SU-DHL-6 (cell line): ENCODE results near the gene EPO.
"Not testable (repeated sequence)": the region's sequence is repeated elsewhere in the genome, so short reads cannot be mapped to it uniquely, and the experiment has no call there.

Source experiments
- H2AFZ ChIP-seq: fragments of 200-600 bp; sonication (generic); 2 replicates; pipeline ENCODE4 v1.6.1; 2014; ENCODE audit warnings: low read depth, mild to moderate bottlenecking, moderate library complexity, mixed read lengths, antibody characterized with exemption, low read length; ENCODE audit not compliant: severe bottlenecking
- H3F3A ChIP-seq: fragments of 200-600 bp; shearing (Covaris generic); 2 replicates; pipeline ENCODE4 v1.6.0; 2016; ENCODE audit warnings: antibody characterized with exemption, mild to moderate bottlenecking; ENCODE audit not compliant: insufficient read depth
- H3K27ac ChIP-seq: fragments of 200-600 bp; sonication (generic); 2 replicates; pipeline ENCODE4 v1.5.1; 2016; ENCODE audit warnings: low read depth, mild to moderate bottlenecking, low read length, moderate library complexity, mixed read lengths
- H3K27me3 ChIP-seq: fragments of 200-600 bp; sonication (generic), shearing (Covaris generic); 2 replicates; pipeline ENCODE4 v1.6.0; 2014; ENCODE audit warnings: mild to moderate bottlenecking, low read length
- H3K36me3 ChIP-seq: fragments of 200-600 bp; sonication (generic); 2 replicates; pipeline ENCODE4 v1.6.1; 2014; ENCODE audit warnings: mild to moderate bottlenecking, low read length, mixed read lengths
- H3K4me2 ChIP-seq: fragments of 300-600, 200-600 bp; shearing (Covaris generic), sonication (generic); 2 replicates; pipeline ENCODE4 v1.6.0; 2014; ENCODE audit warnings: low read length, low read depth, mild to moderate bottlenecking; ENCODE audit not compliant: poor library complexity, severe bottlenecking
- H3K4me3 ChIP-seq: fragments of 200-600 bp; sonication (generic); 2 replicates; pipeline ENCODE4 v1.5.1; 2014; ENCODE audit warnings: antibody characterized with exemption, low read length, mild to moderate bottlenecking, mixed read lengths; ENCODE audit not compliant: insufficient read depth, poor library complexity, severe bottlenecking
- H3K79me2 ChIP-seq: fragments of 200-600 bp; sonication (generic); 2 replicates; pipeline ENCODE4 v1.6.1; 2014; ENCODE audit warnings: mild to moderate bottlenecking, low read length, moderate library complexity; ENCODE audit not compliant: insufficient read depth
- H3K9ac ChIP-seq: fragments of 200-600 bp; sonication (generic); 2 replicates; pipeline ENCODE4 v1.7.0; 2014; ENCODE audit warnings: mild to moderate bottlenecking, low read length
- H3K9me2 ChIP-seq: fragments of 200-600 bp; sonication (generic); replicated peaks from 2 replicates; pipeline ENCODE4 v1.6.1; 2014; ENCODE audit warnings: low read length; ENCODE audit not compliant: insufficient read depth
- H3K9me3 ChIP-seq: fragments of 200-600 bp; sonication (generic); 2 replicates; pipeline ENCODE4 v1.6.1; 2014; ENCODE audit warnings: low read length, mixed read lengths; ENCODE audit not compliant: insufficient read depth
- H4K20me1 ChIP-seq: fragments of 200-600 bp; sonication (generic); 2 replicates; pipeline ENCODE4 v1.6.1; 2014; ENCODE audit warnings: low read depth, mild to moderate bottlenecking, antibody characterized with exemption, low read length, moderate library complexity, mixed read lengths
- EZH2phosphoT487 ChIP-seq: fragments of 200-600 bp; sonication (generic), shearing (Covaris generic); conservative IDR thresholded peaks from 2 replicates; pipeline ENCODE4 v1.6.1; 2018; ENCODE audit warnings: mild to moderate bottlenecking, antibody characterized with exemption, low read length, moderate library complexity, mixed read lengths
- TF ChIP-seq, protein P1 (sequence below): fragments of 200-600 bp; sonication (generic); IDR thresholded peaks from one replicate; pipeline ENCODE4 v1.5.1; 2017; ENCODE audit warnings: antibody characterized with exemption, mild to moderate bottlenecking, low read length, moderate library complexity; ENCODE audit not compliant: insufficient read depth, poor library complexity, severe bottlenecking

The EPO gene

DNA sequence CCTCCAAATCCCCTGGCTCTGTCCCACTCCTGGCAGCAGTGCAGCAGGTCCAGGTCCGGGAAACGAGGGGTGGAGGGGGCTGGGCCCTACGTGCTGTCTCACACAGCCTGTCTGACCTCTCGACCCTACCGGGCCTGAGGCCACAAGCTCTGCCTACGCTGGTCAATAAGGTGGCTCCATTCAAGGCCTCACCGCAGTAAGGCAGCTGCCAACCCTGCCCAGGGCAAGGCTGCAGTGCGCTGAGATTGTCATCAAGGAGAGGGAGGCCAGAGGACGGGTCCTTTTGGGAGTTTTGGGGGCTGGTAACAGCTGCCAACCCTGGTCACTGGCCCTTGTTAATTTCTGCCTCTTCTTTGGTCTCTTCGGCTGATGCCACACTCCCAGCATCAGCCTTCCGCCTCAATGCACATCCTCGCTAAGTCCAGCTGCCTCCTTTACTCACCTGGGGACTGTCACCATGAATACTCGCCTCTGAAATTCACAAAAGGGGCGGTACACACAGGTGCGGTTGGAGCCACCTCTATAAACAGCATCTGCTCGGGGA lies 3.5 kb downstream of the EPO start:
- Histone ChIP-seq H3K4me2 (no peak overlapping the region), H3K9me3 (no peaks in the 10 kb centered on the region), H3K4me3 (no peak overlapping the region), H3K79me2 (no peaks in the 10 kb centered on the region), H3F3A (no peaks in the 10 kb centered on the region), H3K36me3 (no peaks in the 10 kb centered on the region), H4K20me1 (no peaks in the 10 kb centered on the region), H2AFZ (no peak overlapping the region), H3K27me3 (no peaks in the 10 kb centered on the region), H3K27ac (no peak overlapping the region), H3K9me2 (no peaks in the 10 kb centered on the region), H3K9ac (no peak overlapping the region)
- TF ChIP-seq EZH2phosphoT487 = no peak
- TF ChIP-seq, protein P1, sequence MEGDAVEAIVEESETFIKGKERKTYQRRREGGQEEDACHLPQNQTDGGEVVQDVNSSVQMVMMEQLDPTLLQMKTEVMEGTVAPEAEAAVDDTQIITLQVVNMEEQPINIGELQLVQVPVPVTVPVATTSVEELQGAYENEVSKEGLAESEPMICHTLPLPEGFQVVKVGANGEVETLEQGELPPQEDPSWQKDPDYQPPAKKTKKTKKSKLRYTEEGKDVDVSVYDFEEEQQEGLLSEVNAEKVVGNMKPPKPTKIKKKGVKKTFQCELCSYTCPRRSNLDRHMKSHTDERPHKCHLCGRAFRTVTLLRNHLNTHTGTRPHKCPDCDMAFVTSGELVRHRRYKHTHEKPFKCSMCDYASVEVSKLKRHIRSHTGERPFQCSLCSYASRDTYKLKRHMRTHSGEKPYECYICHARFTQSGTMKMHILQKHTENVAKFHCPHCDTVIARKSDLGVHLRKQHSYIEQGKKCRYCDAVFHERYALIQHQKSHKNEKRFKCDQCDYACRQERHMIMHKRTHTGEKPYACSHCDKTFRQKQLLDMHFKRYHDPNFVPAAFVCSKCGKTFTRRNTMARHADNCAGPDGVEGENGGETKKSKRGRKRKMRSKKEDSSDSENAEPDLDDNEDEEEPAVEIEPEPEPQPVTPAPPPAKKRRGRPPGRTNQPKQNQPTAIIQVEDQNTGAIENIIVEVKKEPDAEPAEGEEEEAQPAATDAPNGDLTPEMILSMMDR = no peak

DNA sequence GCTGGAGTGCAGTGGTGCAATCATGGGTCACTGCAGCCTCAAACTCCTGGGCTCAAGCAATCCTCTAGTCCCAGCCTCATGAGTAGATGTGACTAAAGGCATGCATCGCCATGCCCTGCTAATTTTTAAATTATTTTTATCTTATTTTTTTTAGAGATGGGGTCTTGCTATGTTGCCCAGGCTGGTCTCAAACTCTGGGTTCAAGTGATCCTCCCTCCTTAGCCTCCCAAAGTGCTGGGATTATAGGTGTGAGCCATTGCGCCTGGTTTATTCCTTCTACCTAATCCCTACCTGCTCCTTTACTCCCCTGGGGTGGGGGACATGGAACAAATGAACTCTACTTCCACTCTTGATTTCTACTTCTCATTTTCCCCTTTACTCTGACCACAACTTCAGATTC lies 4.1 kb downstream of the EPO start:
- not testable (repeated sequence) for H3K9me2 ChIP-seq, H3K27ac ChIP-seq, H3K27me3 ChIP-seq, H2AFZ ChIP-seq, H3F3A ChIP-seq, H3K9ac ChIP-seq, H4K20me1 ChIP-seq, H3K9me3 ChIP-seq, H3K4me3 ChIP-seq, H3K36me3 ChIP-seq, H3K79me2 ChIP-seq, H3K4me2 ChIP-seq

DNA sequence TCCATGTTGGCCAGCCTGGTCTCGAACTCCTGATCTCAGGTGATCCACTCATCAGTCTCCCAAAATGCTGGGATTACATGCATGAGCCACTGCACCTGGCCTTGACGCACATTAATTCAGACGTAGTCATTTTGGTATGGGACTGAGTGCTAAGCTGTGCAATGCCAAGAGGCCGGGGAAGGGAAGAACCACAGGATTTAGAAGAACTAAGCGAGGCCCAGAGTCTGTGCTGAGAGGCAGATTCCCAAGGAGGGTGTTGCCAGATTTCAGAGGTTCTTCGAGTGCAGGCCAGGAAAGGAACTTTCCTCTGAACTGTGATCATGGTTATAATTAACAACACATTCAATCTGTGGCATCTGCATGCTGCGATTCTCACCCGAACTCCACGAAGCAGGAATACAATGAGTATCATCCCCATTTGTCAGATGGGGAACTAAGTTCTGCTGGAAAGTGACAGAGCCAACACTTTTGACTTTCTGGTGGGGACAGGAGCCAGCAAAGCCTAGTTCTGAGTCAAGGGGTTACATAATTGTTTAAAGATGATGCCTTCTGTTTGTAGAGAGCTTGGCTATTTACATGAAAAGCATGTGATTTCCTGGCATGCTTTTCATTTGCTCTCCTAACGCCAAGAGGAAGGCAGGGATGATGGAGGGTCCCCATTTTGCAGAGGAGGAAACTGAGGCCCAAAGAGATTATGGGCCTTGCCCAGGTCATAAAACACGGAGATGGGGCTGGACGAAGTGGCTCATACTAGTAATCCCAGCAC lies 6.9 kb downstream of the EPO start:
- Histone ChIP-seq H3K27ac (no peak overlapping the region), H3K4me2 (no peak overlapping the region), H3K9me2 (no peaks in the 10 kb centered on the region), H3K36me3 (no peaks in the 10 kb centered on the region), H3K9me3 (no peaks in the 10 kb centered on the region), H3K79me2 (no peaks in the 10 kb centered on the region), H3K9ac (no peak overlapping the region), H2AFZ (no peak overlapping the region), H3K27me3 (no peaks in the 10 kb centered on the region), H3F3A (no peaks in the 10 kb centered on the region), H4K20me1 (no peaks in the 10 kb centered on the region), H3K4me3 (no peak overlapping the region)
- TF ChIP-seq, protein P1 = no peak
- TF ChIP-seq EZH2phosphoT487 = no peak

DNA sequence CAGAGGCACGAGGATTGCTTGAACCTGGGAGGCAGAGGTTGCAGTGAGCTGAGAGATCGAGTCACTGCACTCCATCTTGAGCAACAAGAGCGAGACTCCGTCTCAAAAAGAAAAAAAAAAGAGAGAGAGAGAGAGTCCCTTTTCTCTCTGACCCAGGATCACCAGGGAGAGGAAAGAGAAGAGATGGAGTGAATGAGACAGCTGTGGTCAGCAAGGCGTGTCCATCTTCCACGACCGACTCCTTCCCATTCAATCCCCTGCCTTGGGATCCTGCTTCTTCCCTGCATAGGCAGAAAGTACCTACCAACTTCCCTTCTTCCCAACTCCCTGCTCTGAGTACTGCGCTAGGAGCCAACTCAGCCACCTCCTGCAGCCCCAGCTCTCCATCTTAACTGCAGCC lies 7.9 kb downstream of the EPO start:
- no peak overlapping the region for H2AFZ ChIP-seq
- H3K9ac ChIP-seq = no peak overlapping the region
- TF ChIP-seq EZH2phosphoT487 = no peak
- TF ChIP-seq, protein P1 = no peak

More for the DNA sequence above, 7.9 kb downstream of the EPO start:
- no peak overlapping the region for H3K4me2 ChIP-seq
- no peaks in the 10 kb centered on the region for H3K9me2 ChIP-seq
- H4K20me1 ChIP-seq = no peaks in the 10 kb centered on the region
- H3K9me3 ChIP-seq = no peaks in the 10 kb centered on the region
- H3K79me2 ChIP-seq = no peaks in the 10 kb centered on the region
- H3K36me3 ChIP-seq = no peaks in the 10 kb centered on the region
- H3F3A ChIP-seq = no peaks in the 10 kb centered on the region
- no peak overlapping the region for H3K4me3 ChIP-seq
- no peak overlapping the region for H3K27ac ChIP-seq
- no peaks in the 10 kb centered on the region for H3K27me3 ChIP-seq
